Spleen (tissue), 7 donors: ENCODE results near the gene FBXW8.

Experiments used
- POLR2AphosphoS5 ChIP-seq, 3 donors: sonication (generic); formaldehyde crosslinking; IDR thresholded peaks; one replicate each; pipeline ENCODE4 v1.5.1; 2017; ENCODE audit warnings: antibody characterized with exemption in 3 of 3
- TF ChIP-seq, protein P1 (sequence below), 11 experiments: fragments of 200-600 bp in 7 of 11; fragments of 450-650 bp in 4 of 11; sonication (generic) in 4 of 11; IDR thresholded peaks in 8 of 11; conservative IDR thresholded peaks in 3 of 11; 1 replicate in 7 of 11; 2 replicates in 4 of 11; pipeline versions ENCODE4 v1.4.0 to v1.8.0; 2016 to 2021; ENCODE audit warnings: antibody characterized with exemption in 11 of 11, inconsistent platforms in 4 of 11, mild to moderate bottlenecking in 1 of 11
- donor health status: DM: no; HTN: no; CAD: no; lungs with moderate emphysema.
- donor health status: DM: no; HTN: no; CAD: no.
- donor health status: DM: no; HTN: no; CAD: no.

DNA sequence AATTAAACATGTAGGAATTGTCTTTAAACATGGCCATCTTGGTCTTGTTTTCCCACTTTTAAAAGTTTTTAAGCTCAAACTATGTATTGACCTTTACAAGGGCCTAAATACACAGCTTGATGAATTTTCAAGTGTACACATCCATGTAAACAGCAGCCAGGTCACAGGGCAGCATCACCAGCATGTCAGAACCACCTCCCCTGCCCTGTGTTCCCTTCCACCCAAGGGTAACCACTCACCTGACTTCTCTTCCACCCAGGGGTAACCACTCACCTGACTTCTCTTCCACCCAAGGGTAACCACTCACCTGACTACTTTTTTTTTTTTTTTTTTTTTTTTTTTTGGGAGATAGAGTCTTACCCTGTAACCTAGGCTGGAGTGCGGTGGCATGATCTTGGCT is 4.6 kb downstream of the FBXW8 start:
- TF ChIP-seq POLR2AphosphoS5 (IDR thresholded peaks at IDR 0.05) = no peak
- TF ChIP-seq, protein P1, sequence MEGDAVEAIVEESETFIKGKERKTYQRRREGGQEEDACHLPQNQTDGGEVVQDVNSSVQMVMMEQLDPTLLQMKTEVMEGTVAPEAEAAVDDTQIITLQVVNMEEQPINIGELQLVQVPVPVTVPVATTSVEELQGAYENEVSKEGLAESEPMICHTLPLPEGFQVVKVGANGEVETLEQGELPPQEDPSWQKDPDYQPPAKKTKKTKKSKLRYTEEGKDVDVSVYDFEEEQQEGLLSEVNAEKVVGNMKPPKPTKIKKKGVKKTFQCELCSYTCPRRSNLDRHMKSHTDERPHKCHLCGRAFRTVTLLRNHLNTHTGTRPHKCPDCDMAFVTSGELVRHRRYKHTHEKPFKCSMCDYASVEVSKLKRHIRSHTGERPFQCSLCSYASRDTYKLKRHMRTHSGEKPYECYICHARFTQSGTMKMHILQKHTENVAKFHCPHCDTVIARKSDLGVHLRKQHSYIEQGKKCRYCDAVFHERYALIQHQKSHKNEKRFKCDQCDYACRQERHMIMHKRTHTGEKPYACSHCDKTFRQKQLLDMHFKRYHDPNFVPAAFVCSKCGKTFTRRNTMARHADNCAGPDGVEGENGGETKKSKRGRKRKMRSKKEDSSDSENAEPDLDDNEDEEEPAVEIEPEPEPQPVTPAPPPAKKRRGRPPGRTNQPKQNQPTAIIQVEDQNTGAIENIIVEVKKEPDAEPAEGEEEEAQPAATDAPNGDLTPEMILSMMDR (IDR thresholded peaks at IDR 0.05 in 8 of 11, conservative IDR thresholded peaks at IDR 0.05 in 3 of 11) = no peak
